Measurements from ENCODE around the gene ATP8B4.

ATP8B4 gene

GRCh38 chr15:49985463-49985862, 133.6 kb downstream of the ATP8B4 start:
- Histone ChIP-seq H4K20me1 (ENCODE audit: insufficient read depth) (no peaks in the 10 kb centered on the region), H3K27ac (no peak overlapping the region)

GRCh38 chr15:49984436-49984835, 134.6 kb downstream of the ATP8B4 start:
- H3K36me3 ChIP-seq (ENCODE audit: insufficient read depth), result no peaks in the 10 kb centered on the region
- no peak overlapping the region for H3K4me2 ChIP-seq
- H3K27ac ChIP-seq, result no peak overlapping the region
- H3K27me3 ChIP-seq (ENCODE audit: insufficient read depth, low read depth), result no peaks in the 10 kb centered on the region
- H3K4me1 ChIP-seq (ENCODE audit: low read depth, poor library complexity, severe bottlenecking), result no peaks in the 10 kb centered on the region
- TF ChIP-seq CTCF (conservative IDR thresholded peaks at IDR 0.05; ENCODE audit: low read depth, low read length), result no peak
- no peak overlapping the region for H3K4me3 ChIP-seq (IDR thresholded peaks at IDR 0.05; ENCODE audit: insufficient read depth, low read depth, low read length)
- H4K20me1 ChIP-seq (ENCODE audit: insufficient read depth), result no peaks in the 10 kb centered on the region
- no peaks in the 10 kb centered on the region for H3K79me2 ChIP-seq (ENCODE audit: insufficient read depth, low read depth)
- H3K9ac ChIP-seq, result no peak overlapping the region
- H2AFZ ChIP-seq (ENCODE audit: low read depth), result no peak overlapping the region

More at GRCh38 chr15:49985463-49985862, 133.6 kb downstream of the ATP8B4 start:
- Histone ChIP-seq H3K36me3 (ENCODE audit: insufficient read depth) (no peaks in the 10 kb centered on the region), H3K9ac (no peak overlapping the region), H3K27me3 (ENCODE audit: insufficient read depth, low read depth) (no peaks in the 10 kb centered on the region), H3K4me1 (ENCODE audit: low read depth, poor library complexity, severe bottlenecking) (no peaks in the 10 kb centered on the region), H3K4me3 (IDR thresholded peaks at IDR 0.05; ENCODE audit: insufficient read depth, low read depth, low read length) (no peak overlapping the region), H3K79me2 (ENCODE audit: insufficient read depth, low read depth) (no peaks in the 10 kb centered on the region), H3K4me2 (no peak overlapping the region), H2AFZ (ENCODE audit: low read depth) (no peak overlapping the region)
- no peak for TF ChIP-seq CTCF (conservative IDR thresholded peaks at IDR 0.05; ENCODE audit: low read depth, low read length)

GRCh38 chr15:49982584-49982983, 136.4 kb downstream of the ATP8B4 start:
- Histone ChIP-seq H2AFZ (ENCODE audit: low read depth) (no peak overlapping the region), H3K36me3 (ENCODE audit: insufficient read depth) (no peaks in the 10 kb centered on the region), H3K27me3 (ENCODE audit: insufficient read depth, low read depth) (no peaks in the 10 kb centered on the region), H3K27ac (no peak overlapping the region), H3K4me1 (ENCODE audit: low read depth, poor library complexity, severe bottlenecking) (no peaks in the 10 kb centered on the region), H3K4me2 (no peak overlapping the region), H4K20me1 (ENCODE audit: insufficient read depth) (no peaks in the 10 kb centered on the region), H3K79me2 (ENCODE audit: insufficient read depth, low read depth) (no peaks in the 10 kb centered on the region), H3K9ac (no peak overlapping the region), H3K4me3 (IDR thresholded peaks at IDR 0.05; ENCODE audit: insufficient read depth, low read depth, low read length) (no peak overlapping the region)
- TF ChIP-seq CTCF (conservative IDR thresholded peaks at IDR 0.05; ENCODE audit: low read depth, low read length), result no peak

GRCh38 chr15:49979705-49980382, 139.2 kb downstream of the ATP8B4 start:
- no peak for TF ChIP-seq CTCF (conservative IDR thresholded peaks at IDR 0.05; ENCODE audit: low read depth, low read length)
- H3K4me1 ChIP-seq (ENCODE audit: low read depth, poor library complexity, severe bottlenecking), result no peaks in the 10 kb centered on the region
- no peak overlapping the region for H2AFZ ChIP-seq (ENCODE audit: low read depth)
- H3K27me3 ChIP-seq (ENCODE audit: insufficient read depth, low read depth), result no peaks in the 10 kb centered on the region
- H3K27ac ChIP-seq, result no peak overlapping the region
- no peaks in the 10 kb centered on the region for H4K20me1 ChIP-seq (ENCODE audit: insufficient read depth)
- no peak overlapping the region for H3K4me3 ChIP-seq (IDR thresholded peaks at IDR 0.05; ENCODE audit: insufficient read depth, low read depth, low read length)
- no peak overlapping the region for H3K4me2 ChIP-seq
- H3K79me2 ChIP-seq (ENCODE audit: insufficient read depth, low read depth), result no peaks in the 10 kb centered on the region
- no peaks in the 10 kb centered on the region for H3K36me3 ChIP-seq (ENCODE audit: insufficient read depth)
- no peak overlapping the region for H3K9ac ChIP-seq

All from KMS-11 (cell line).